GM12891 (cell line): Measurements from ENCODE around the gene DHRS4.
"Not testable (repeated sequence)": the region's sequence is repeated elsewhere in the genome, so short reads cannot be mapped to it uniquely, and the experiment has no call there.

ENCODE experiments used
- PAX5 ChIP-seq: IDR thresholded peaks from 2 replicates; pipeline ENCODE4 v1.6.1; 2011; ENCODE audit warnings: low read length, moderate library complexity, mild to moderate bottlenecking; ENCODE audit not compliant: insufficient read depth, severe bottlenecking
- POLR2A ChIP-seq: IDR thresholded peaks from 2 replicates; pipeline ENCODE4 v1.6.1; 2011; ENCODE audit warnings: low read depth, low read length, control low read depth
- POLR2AphosphoS5 ChIP-seq: IDR thresholded peaks from 2 replicates; pipeline ENCODE4 v1.6.1; 2011; ENCODE audit warnings: low read depth, low read length, control low read depth
- SPI1 ChIP-seq: IDR thresholded peaks from 2 replicates; pipeline ENCODE4 v1.6.1; 2011; ENCODE audit warnings: low read depth, low read length, control low read depth
- TAF1 ChIP-seq: IDR thresholded peaks from 2 replicates; pipeline ENCODE4 v1.6.1; 2011; ENCODE audit warnings: low read depth, low read length, control low read depth

GRCh38 chr14:24006817-24007652 is 53.5 kb downstream of the DHRS4 start:
- TF ChIP-seq POLR2A, SPI1, PAX5, POLR2AphosphoS5, TAF1: not testable (repeated sequence)
